GM19452 (cell line): ENCODE measurements around the gene CCDC57.

ENCODE experiments used
- ATAC-seq: cut with Tn5 transposase; IDR thresholded peaks from one replicate; pipeline ENCODE4 v1.9.1; 2021; ENCODE audit not compliant: unreplicated experiment

The CCDC57 gene

GRCh38 chr17:82129095-82129494, 83.5 kb downstream of the CCDC57 start:
- no peak for ATAC-seq

DNA sequence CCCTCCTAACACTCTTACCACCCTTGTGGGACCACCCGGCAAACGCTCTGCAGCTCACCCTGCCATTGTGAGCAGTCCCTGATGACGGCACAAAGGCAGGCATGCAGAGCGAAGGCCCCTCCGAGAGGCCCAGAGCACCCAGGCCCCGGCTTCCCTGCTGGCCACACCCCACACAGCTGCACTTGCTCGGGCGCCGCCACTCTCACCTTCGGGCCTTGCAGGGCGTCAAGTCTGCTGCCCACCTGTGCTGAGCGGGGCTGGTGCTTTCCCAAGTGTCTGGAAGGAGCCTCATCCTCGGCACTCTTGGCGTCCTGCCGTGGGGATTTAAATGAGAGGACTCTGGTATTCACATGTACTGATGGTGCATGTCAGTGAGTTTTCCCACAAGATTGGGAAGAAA, 84.4 kb downstream of the CCDC57 start:
- no peak for ATAC-seq

GRCh38 chr17:82127704-82128103, 84.9 kb downstream of the CCDC57 start:
- ATAC-seq = no peak

DNA sequence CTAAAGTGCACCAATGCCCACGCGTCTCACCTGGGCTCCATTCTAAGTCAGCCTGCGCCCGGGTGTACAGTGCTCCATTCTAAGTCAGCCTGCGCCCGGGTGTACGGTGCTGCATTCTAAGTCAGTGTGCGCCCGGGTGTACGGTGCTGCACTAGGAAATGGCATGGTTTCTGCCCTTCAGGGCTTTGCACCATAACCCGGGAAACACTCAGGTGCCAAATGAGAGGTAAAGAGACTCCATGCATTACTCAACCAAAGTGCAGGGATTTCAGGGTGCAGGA, 85.4 kb downstream of the CCDC57 start:
- ATAC-seq = no peak

DNA sequence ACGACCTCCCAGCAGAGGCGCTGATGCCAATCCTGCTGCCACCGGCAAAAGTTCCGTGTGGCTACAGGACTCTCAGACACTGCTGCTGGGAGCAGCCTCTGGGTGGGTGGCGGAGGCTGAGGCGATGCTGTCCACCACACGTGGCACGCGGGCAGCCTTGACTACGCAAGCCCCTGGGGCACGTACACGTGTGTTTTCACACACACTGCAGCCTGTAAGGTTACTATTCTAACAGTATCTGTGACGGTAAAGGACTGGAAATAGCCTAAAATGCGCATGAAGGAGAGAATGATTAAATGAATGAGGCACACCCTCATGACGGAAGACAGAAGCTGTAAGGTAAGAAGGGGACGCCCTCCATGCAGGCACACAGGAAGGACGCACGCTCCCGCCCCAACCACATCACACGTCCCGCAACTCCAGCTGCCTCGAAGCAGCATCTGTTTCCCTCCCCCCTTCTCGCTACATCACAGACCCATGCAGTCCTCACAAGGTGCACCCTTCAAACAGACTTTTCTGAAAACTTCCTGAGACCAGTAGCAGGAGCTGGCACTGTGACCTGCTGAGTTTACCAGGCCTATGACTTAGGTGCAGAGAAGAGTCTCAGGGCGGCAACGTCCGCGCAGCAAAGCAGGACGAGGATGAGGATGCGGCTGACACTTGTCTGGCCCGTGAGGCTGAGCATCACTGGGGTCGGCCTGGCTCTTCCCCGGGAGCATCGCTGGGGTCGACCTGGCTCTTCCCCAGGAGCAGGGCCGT, 85.9 kb downstream of the CCDC57 start:
- ATAC-seq = no peak

DNA sequence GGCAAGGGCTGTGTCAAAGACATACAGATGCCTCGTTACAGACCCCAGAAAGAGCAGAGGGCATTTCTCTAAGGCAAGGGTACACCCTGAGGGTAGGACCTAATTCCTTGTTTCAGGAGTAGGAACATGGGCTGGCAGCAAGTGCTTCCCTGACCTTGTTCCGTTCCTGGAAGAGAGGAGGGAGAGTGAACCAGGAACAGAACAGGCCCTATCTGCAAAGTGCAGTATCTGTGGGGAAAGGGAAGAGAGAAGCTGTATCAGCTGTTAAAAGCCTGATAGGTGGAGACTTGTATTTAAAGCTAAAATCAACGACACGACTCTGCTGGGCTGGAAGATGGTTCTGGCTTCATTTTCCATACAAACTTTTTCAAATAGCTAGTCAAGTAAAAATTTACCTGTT, 88.5 kb downstream of the CCDC57 start:
- ATAC-seq = no peak

GRCh38 chr17:82121660-82122629, 90.7 kb downstream of the CCDC57 start:
- no peak for ATAC-seq

DNA sequence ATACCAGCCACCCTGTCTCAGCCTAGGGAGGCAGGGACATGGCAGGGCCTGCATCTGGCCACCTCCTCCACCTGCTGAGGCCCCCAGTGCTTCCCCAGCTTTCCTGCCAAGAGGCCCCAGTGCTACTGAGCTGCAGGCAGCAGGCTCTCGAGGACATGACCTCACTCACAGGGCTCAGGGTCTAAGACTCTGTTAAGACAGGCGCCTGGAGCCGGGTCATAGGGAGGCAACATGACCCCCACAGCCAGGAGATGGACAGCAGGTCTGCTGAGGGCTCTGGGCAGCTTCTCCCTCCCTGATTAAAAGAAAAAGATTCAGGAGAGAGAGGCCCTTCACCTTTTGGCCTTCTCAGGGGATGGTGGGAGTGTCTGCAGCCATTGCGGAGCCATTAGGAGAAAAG, 91.4 kb downstream of the CCDC57 start:
- ATAC-seq = no peak

- ATAC-seq = no peak
Observed at GRCh38 chr17:82120148-82120547, 92.5 kb downstream of the CCDC57 start.

DNA sequence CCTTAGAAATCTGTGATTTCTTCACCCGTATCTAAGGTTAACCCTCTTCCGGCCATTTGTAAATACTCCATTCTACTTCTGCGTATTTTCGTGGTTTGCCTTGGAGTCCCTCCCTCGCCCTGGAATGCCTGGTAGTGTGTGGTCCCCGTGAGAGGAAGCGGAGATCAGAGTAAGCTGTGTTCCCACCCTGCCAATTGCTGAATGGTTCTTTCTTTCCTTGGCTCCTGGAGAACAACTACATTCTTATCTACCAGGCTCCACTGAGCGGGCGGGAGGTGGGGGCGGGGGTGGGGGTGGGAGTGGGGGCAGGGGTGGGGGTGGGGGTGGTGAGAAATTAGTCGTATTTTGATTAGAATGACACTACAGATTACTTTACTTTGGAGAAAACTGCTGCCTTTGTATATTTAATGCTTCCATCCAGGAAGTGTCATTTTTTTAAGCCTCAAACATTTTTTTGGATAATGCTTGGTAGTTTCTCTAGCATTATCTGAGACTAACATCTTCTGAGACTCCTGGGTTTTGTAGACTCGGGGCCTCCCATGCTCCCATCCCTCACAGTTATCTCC, 93.7 kb downstream of the CCDC57 start:
- no peak for ATAC-seq

DNA sequence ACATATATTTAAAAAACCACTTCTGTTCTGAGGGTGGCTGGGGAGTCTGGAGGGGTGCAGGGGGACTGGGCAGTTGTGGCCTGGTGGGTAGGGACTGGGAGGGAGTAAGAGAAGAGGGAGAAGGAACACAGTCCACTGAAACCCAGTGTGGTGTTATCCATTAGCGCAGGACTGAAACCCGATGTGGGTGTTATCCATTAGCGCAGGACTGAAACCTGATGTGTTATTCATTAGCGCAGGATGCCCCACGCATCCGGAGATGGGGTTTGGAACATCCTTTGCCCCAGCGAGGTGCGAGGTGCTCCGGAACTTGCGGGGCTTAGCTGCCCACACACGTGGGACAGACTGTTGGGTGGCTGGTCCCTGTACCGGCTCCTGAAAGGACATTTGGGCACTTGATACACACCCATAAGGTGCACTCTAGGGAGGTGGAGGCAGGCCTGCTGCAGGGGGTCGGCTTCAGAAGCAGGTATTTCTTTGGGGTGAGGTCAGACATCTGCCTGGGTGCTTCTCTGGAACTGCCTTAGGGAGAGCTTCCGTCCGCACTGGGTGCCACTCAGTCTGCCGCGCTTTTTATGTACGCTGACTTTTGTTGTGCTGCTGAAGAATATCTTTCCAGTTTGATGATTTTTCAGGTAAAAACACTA, 94.4 kb downstream of the CCDC57 start:
- no peak for ATAC-seq

DNA sequence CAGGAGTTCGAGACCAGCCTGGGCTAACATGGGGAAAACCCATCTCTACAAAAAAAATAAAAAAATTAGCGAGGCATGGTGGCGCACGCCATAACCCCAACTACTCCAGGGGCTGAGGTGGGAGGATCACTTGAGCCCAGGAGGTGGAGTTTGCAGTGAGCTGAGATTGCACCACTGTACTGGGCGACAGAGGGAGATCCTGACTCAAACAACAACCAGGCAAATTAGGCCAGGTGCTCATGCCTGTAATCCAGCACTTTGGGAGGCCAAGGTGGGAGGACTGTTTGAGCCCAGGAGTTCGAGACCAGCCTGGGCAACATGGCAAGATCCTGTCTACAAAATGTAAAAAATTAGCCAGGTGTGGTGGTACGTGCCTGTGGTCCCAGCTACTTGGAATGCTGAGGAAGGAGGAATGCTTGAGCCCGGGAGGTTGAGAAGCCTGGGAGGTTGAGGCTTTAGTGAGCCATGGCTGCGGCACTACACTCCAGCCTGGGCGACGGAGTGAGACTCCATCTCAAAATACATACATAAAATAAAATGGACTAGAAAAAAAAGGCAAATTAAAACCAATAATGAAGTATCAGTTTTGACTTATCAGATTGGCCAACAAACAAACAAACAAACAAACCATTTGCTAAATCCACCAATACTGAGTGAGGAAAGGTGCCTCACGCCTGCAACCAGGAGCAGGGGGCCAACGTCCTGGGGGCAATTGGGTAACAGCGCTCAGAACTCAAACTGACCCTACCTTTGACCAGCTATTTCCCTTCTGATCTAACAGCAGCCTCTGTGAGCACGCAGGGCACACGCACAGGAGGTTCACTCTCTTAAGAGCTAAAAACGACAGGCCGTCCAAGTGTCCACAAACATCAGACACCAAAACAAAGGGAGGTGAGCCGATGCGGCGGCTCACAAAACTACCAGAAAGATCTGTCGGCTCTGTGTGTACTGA, 95.2 kb downstream of the CCDC57 start:
- no peak for ATAC-seq

DNA sequence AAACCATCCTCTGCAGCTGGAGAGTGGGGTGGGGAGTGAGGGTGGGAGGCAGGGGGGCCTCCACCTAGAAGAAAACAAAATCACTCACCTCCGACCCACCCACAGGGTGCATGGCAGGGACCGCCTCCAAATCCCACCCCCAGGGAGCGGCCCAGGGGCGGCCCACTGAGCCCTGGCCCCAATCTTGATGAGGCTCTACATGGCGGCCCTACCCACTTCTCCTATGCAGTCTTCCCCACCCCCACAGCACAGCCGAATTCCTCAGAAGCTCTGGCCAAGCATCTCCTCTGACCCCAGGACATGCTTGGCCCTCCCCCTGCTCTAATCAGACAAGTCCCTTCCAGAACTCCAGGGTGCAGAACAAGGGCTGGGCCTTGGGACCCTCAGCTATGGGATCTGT, 96.4 kb downstream of the CCDC57 start:
- ATAC-seq = no peak

DNA sequence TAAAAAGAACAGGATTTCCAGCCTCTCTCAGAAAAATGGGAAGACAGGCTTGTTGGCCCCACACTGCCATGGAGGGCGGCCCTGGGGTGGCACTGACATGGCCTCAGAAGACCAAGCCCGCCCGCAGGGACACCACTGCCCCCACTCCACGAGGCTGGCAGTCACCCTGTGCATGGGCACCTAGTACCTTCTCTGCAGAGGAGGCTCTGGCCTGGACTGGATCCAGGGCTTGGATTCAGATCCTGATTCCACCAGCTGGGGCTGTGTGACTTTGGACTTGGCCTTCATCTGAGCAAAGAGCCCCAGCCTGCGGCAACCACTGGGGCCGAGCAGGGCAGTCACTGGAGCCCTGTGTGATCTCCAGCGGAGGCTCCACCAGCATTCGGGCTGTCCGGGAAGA, 97.8 kb downstream of the CCDC57 start:
- no peak for ATAC-seq

GRCh38 chr17:82114447-82114846, 98.2 kb downstream of the CCDC57 start:
- no peak for ATAC-seq

- no peak for ATAC-seq
Observed at GRCh38 chr17:82113941-82114340, 98.7 kb downstream of the CCDC57 start.

DNA sequence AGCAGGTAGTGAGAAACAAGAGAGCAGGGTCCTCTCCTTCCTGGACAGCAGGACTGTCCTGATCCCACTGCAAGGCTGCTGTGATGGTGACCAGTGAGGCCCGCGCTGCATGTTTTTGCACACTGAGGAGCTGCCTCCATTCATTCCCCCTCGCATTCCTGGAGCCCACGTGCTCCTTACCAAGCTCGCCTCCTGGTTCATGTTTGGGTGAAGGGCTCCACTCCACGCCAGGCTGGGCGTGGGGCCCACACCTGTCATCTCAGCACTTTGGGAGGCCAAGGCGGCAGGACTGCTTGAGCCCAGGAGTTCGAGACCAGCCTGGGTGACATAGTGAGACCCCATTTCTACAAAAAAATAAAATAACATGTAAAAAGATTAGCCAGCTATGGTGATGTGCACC, 99.2 kb downstream of the CCDC57 start:
- ATAC-seq = no peak

DNA sequence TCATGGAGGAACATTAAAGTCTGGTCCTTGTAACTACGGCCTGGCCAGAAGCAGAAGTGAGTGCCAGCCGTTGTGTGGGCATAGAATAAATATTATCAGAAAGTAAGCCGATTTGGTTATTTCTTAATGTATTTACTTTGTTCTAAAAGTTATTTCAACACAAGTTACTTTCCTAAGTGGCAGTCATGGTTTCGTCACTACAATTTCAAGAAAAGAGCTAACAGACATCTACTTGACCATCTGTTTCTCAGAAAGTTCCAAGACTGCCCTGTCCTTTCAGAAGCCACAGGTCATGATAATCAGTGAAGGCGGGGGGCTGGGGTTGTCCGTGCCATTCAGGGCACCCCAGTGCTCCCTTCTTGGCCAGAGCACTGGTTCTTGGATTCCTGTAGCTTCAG, 99.7 kb downstream of the CCDC57 start:
- ATAC-seq = no peak

GRCh38 chr17:82112181-82112913, 100.3 kb downstream of the CCDC57 start:
- ATAC-seq = no peak

- ATAC-seq = no peak
Observed at GRCh38 chr17:82110298-82110697, 102.3 kb downstream of the CCDC57 start.
